NK-92 (cell line): ENCODE data around the gene SERP2.

Source experiments
- DNase-seq: peaks from one replicate; lab custom pipeline; 2025; ENCODE audit not compliant: unreplicated experiment; lab: John Stamatoyannopoulos, UW

The SERP2 gene

DNA sequence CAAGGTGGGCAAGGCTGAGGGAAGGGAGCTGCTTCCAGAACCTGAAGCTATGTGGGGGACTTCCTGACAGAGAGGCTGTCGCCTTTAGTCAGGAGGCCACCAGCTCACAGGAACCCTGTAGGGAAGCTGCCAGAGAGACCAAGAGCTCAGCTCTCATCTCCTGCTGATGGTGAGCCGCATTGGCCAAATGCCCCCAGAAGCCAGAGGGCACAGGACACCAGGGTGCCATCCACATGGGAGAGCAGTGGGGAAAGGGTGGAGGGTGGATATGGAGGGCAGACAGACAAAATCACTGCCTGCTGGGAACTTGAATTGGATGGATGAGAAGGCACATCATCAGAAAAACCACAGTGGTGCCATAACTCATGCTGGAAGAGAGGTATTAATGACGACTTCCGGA is 36.0 kb downstream of the SERP2 start:
- no peak for DNase-seq

GRCh38 chr13:44410328-44410859 is 36.8 kb downstream of the SERP2 start:
- no peak for DNase-seq

GRCh38 chr13:44411841-44412240 is 38.2 kb downstream of the SERP2 start:
- DNase-seq, result no peak

GRCh38 chr13:44412346-44412935 is 38.8 kb downstream of the SERP2 start:
- no peak for DNase-seq

GRCh38 chr13:44413095-44413494 is 39.5 kb downstream of the SERP2 start:
- DNase-seq, result no peak

GRCh38 chr13:44414716-44415115 is 41.1 kb downstream of the SERP2 start:
- DNase-seq, result no peak

DNA sequence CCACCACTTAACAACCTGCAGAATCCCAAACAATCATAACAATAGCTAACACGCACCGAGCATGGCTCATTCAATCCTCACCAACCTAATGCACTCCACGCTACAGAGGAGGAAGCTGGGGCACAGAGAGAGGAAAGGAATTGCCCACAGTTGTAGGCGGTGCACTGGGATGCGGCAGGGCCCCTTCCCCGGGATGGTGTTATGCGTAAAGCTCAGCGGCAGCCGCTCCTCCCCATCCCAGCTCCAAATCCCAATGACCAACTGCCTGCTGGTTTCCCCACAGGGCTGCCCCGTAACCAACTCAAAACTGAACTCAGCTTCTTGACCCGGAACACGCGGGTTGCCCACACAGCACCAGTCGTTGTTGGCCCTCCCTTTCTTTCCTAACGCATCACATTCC is 42.2 kb downstream of the SERP2 start:
- no peak for DNase-seq

DNA sequence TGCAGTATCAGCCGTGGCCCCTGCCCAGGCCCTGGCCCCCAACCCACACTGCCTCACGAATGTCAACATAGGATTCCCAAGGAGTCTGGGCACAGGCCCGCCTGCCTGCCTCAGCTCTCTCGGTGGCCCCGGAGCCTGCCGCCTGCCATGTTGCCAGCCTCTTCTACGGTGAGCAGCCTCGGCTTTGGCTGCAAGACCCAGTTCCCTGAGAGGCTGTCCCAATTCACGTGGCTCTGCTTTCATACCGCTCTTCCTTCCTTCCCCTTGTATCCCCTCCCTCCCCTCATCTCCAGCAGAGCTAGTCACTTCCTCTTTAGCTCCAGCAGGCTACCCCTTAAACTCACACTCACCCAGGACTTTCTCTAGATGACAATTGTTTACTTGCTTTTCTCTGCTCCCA is 42.7 kb downstream of the SERP2 start:
- DNase-seq, result no peak

DNA sequence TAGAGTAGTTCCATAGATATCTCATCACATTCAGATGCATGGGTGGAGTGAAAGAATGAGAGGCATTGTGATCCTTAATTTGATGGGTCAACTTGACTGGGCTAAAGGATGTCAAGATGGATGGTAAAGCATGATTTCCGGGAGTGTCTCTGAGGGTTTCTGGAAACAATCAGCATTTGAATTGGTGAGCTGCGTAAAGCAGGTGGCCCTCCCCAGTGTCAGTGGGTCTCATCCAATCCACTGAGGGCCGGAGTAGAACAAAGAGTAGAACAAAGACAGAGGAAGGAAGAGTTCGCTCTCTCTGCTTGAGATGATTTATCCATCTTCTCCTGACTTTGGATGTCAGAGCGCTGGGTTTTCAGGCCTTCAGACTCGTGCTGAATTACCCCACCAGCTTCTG is 43.1 kb downstream of the SERP2 start:
- DNase-seq, result no peak

DNA sequence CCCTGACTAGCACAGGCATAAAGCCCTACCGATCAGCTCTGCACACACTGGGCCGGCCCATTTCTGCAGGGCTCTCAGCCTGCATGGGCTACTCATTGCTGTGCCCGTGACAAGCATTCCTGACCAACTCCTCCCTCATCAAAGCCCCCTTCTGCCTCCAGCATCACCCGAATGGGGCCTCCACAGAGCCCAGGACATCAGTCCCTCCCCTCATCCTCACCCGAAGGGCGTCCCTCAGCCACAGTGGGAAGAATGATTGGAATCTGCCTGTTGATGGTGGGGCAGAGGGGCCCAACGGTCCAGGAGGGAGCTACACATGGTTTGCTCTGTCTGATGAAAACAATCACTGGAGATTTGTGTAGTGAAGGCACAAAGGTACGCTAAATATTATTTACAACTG is 43.8 kb downstream of the SERP2 start:
- no peak for DNase-seq

GRCh38 chr13:44417876-44418275 is 44.3 kb downstream of the SERP2 start:
- DNase-seq, result no peak

- no peak for DNase-seq
Observed at GRCh38 chr13:44420376-44421220, 47.0 kb downstream of the SERP2 start.

DNA sequence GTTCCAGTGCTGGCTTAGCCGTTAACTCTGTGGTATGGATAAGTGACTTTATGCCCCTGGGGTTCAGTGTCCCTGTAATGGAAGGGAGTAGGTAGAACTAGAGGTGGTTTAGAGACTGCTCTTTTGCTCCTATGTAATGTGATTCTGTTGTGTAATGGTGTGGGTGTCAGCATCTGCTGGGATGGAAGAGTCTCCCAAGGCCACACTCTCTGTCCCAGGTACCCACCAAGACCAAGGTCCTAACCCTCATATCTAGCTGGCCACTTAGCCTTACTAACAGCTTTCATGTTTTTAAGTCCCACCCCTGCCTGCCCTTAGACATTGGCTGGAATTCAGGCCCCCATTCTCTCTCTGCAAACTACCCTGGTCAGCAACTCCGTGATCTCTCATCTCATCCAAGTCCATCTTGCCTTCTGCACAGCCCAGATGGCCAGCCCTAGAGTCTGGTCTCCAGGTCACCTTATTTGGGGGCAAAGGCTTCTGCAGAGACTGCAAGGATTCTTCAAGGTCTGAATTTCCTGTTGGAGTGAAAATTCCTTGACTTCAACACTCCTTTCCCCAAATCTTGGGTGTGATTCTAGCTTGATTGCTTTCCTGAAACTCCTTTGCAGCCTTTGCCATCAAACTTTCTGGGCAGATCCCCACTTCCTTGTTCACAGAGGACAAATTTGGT is 48.4 kb downstream of the SERP2 start:
- DNase-seq, result no peak

- DNase-seq, result no peak
Observed at GRCh38 chr13:44422755-44423643, 49.4 kb downstream of the SERP2 start.

GRCh38 chr13:44423824-44424223 is 50.2 kb downstream of the SERP2 start:
- DNase-seq, result no peak

DNA sequence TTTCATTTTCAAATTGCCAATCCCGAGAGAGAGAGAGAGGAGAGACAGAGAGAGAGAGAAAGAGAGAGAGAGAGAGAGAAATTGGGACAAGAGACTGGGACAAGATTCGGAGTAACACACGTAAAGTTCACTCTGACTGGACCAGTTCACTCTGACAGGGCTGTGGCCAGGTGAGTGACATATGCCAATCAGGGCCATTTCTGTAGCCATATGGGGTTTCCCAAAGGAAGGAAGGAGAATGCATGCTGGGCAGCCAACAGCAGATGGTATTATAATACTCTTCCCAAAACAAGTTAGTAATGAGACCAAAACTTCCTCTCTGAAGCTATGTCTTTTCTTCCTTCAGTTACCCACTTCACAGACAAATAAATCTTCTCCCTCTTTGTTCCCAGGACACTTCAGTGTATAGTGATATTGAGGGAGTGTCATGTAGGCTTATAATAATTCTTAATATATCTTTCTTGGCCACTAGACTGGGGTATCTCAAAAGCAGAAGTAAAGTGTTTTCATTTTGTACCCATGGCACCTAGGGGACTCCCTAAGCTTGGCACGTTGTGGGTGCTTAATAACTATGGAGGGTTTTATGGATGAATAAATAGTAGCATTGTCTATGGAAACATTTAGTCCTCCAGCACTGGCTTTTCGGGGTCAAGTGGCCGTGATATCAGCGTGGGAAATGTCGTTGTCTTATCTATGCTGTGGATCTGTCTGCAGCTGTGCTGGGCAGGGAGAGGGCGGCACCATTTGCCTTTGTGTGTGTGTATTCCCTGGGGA is 51.6 kb downstream of the SERP2 start:
- no peak for DNase-seq

DNA sequence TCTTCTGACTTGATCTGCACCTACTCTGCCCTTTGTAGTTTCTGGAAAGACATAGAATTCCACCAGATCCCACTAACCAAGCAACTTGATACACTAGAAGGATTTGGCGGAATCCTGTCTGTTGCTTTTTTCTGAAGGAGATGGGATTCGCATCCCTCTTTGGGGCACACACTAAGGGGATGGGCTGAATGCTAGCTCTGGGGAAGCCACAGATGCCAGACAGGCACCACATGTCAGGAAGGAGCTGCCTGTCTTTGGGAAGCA is 52.1 kb downstream of the SERP2 start:
- DNase-seq, result no peak

- DNase-seq, result no peak
Observed at GRCh38 chr13:44426461-44426860, 52.8 kb downstream of the SERP2 start.

DNA sequence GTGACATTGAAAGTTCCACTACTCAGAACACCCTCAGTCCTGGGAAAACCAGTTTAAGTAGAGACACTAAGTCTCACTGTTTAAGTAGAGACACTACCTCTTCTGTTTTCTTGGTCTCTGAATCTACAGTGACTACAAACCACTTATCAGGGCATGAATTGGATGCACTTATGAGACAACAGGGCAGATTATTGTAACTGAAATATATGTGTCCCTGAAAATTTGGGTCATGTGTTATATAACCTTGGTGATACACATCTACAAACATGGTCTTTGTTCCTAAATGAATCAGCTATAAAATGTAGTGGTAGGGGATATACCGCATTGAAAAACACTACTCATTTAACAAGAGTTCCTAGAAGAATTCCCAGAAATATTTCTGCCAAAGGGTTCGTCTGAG is 55.7 kb downstream of the SERP2 start:
- no peak for DNase-seq

- no peak for DNase-seq
Observed at GRCh38 chr13:44431150-44431549, 57.5 kb downstream of the SERP2 start.
